ENCODE data around the gene FITM1. TPM values are rescaled to one million over a fixed set of nuclear protein-coding genes. Genes with fewer than 3 reads are reported as not detected.

FITM1 gene
- total RNA-seq, 1 experiment from 2014 or later = 0.72 TPM

- no peaks in the 10 kb centered on the region for H3K4me1 ChIP-seq (ENCODE audit: insufficient read depth, low read length)
- H2BK5ac ChIP-seq (ENCODE audit: insufficient read length, low read length) = no peak overlapping the region
- H3K9ac ChIP-seq (ENCODE audit: extremely low read depth, insufficient read length, low read length) = no peak overlapping the region
- no CpG with 5 or more reads among the region's 18 CpGs for WGBS (ENCODE audit: extremely low coverage, insufficient read length, low lambda C conversion rate)
- no peaks in the 10 kb centered on the region for H3K79me2 ChIP-seq (ENCODE audit: insufficient read depth, low read length)
- Mint-ChIP-seq H3K4me1 (no peaks in the 10 kb centered on the region), H3K9me3 (no peaks in the 10 kb centered on the region), H3K27me3 (ENCODE audit: low read depth) (no peaks in the 10 kb centered on the region; the same call in 1 of the 2 replicates), H3K36me3 (ENCODE audit: insufficient read depth in 1 of 3, low read depth in 3 of 3) (peaks cover 38 to 80% (median 66%) of the 10 kb centered on the region in 3 experiments), H3K4me3 (0 out of 5 replicates have a peak overlapping the region, but pooled peaks of 1 of the 2 experiments have one; percentile 10), H3K27ac (no peak overlapping the region)
- no peak overlapping the region for H3K4ac ChIP-seq (ENCODE audit: low read depth, low read length)
- H2BK120ac ChIP-seq (ENCODE audit: low read depth, low read length, poor library complexity, severe bottlenecking) = no peak overlapping the region
- H3K23me2 ChIP-seq (ENCODE audit: insufficient read length, low read depth, low read length, poor library complexity, severe bottlenecking) = no peaks in the 10 kb centered on the region
- DNase-seq = no peak
- H3K27ac ChIP-seq (ENCODE audit: insufficient read length, low read depth, low read length) = no peak overlapping the region
- H3T11ph ChIP-seq (ENCODE audit: low read length) = no peak overlapping the region
- H2BK12ac ChIP-seq (ENCODE audit: insufficient read length, low read depth, low read length) = no peak overlapping the region
- no peak overlapping the region for H2AK5ac ChIP-seq (ENCODE audit: insufficient read length, low read length)
- no peaks in the 10 kb centered on the region for H3K27me3 ChIP-seq (ENCODE audit: insufficient read depth, low read length)
- H3K4me2 ChIP-seq (ENCODE audit: insufficient read depth, insufficient read length, low read length) = no peak overlapping the region
- no peak overlapping the region for H2BK20ac ChIP-seq (ENCODE audit: low read depth, low read length, poor library complexity, severe bottlenecking)
- no peak overlapping the region for H3K23ac ChIP-seq (ENCODE audit: insufficient read length, low read depth, low read length)
- H4K5ac ChIP-seq (ENCODE audit: insufficient read length, low read depth, low read length) = no peak overlapping the region
- no peak overlapping the region for H4K91ac ChIP-seq (ENCODE audit: insufficient read length, low read depth, low read length)
- H3K14ac ChIP-seq (ENCODE audit: insufficient read depth, low read length) = no peak overlapping the region
- H4K8ac ChIP-seq (replicated peaks; ENCODE audit: insufficient read length, low read depth, low read length) = no peak overlapping the region
- H2AFZ ChIP-seq (ENCODE audit: low read length) = no peak overlapping the region
- no peak overlapping the region for H3K56ac ChIP-seq (ENCODE audit: insufficient read length, low read depth, low read length)
- H4K20me1 ChIP-seq (ENCODE audit: control insufficient read depth, insufficient read depth, insufficient read length) = no peaks in the 10 kb centered on the region
- H2BK15ac ChIP-seq (ENCODE audit: low read depth, low read length) = no peak overlapping the region
- H3K18ac ChIP-seq (ENCODE audit: insufficient read length, low read depth, low read length) = no peak overlapping the region
- no peaks in the 10 kb centered on the region for H3K79me1 ChIP-seq (ENCODE audit: insufficient read depth, low read depth, low read length, poor library complexity, severe bottlenecking)
- H3K9me3 ChIP-seq (ENCODE audit: control insufficient read depth, low read depth, low read length) = no peaks in the 10 kb centered on the region
- TF ChIP-seq, protein P1, sequence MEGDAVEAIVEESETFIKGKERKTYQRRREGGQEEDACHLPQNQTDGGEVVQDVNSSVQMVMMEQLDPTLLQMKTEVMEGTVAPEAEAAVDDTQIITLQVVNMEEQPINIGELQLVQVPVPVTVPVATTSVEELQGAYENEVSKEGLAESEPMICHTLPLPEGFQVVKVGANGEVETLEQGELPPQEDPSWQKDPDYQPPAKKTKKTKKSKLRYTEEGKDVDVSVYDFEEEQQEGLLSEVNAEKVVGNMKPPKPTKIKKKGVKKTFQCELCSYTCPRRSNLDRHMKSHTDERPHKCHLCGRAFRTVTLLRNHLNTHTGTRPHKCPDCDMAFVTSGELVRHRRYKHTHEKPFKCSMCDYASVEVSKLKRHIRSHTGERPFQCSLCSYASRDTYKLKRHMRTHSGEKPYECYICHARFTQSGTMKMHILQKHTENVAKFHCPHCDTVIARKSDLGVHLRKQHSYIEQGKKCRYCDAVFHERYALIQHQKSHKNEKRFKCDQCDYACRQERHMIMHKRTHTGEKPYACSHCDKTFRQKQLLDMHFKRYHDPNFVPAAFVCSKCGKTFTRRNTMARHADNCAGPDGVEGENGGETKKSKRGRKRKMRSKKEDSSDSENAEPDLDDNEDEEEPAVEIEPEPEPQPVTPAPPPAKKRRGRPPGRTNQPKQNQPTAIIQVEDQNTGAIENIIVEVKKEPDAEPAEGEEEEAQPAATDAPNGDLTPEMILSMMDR (conservative IDR thresholded peaks at IDR 0.05) = no peak
These were observed 49.7 kb downstream of the FITM1 start for GRCh38 chr14:24179961-24180796.

Data from H9 (cell line).